NCI-H748 (cell line): ENCODE data around the gene LILRB5.
"Not testable (repeated sequence)": the region's sequence is repeated elsewhere in the genome, so short reads cannot be mapped to it uniquely, and the experiment has no call there.

Source experiments
- DNase-seq: peaks from one replicate; lab custom pipeline; 2025; ENCODE audit not compliant: unreplicated experiment; lab: John Stamatoyannopoulos, UW

The LILRB5 gene

GRCh38 chr19:54245936-54246335 lies 11.1 kb downstream of the LILRB5 start:
- no peak for DNase-seq

GRCh38 chr19:54243809-54244208 lies 13.3 kb downstream of the LILRB5 start:
- not testable (repeated sequence) for DNase-seq

GRCh38 chr19:54242646-54243045 lies 14.4 kb downstream of the LILRB5 start, which contains the start of gene LILRA6:
Gene LILRA6 (minus strand): TSS chr19:54242790.
- DNase-seq, result not testable (repeated sequence)

- not testable (repeated sequence) for DNase-seq
Observed at GRCh38 chr19:54242234-54242633, 14.8 kb downstream of the LILRB5 start.

- DNase-seq, result not testable (repeated sequence)
Observed at GRCh38 chr19:54240372-54241336, 16.4 kb downstream of the LILRB5 start.

- not testable (repeated sequence) for DNase-seq
Observed at GRCh38 chr19:54239491-54240371, 17.3 kb downstream of the LILRB5 start.

GRCh38 chr19:54233941-54234340 lies 23.1 kb downstream of the LILRB5 start:
- no peak for DNase-seq

- DNase-seq, result peak; percentile 49
Observed at GRCh38 chr19:54231077-54231931, 25.8 kb downstream of the LILRB5 start.

GRCh38 chr19:54230031-54230430 lies 27.0 kb downstream of the LILRB5 start:
- no peak for DNase-seq

GRCh38 chr19:54229146-54229545 lies 27.9 kb downstream of the LILRB5 start:
- DNase-seq, result no peak

- DNase-seq, result not testable (repeated sequence)
Observed at GRCh38 chr19:54224619-54225018, 32.5 kb downstream of the LILRB5 start.

- not testable (repeated sequence) for DNase-seq
Observed at GRCh38 chr19:54223937-54224281, 33.2 kb downstream of the LILRB5 start.

GRCh38 chr19:54223277-54223936 lies 33.7 kb downstream of the LILRB5 start:
- DNase-seq, result not testable (repeated sequence)

- DNase-seq, result not testable (repeated sequence)
Observed at GRCh38 chr19:54222474-54223276, 34.4 kb downstream of the LILRB5 start, which contains the start of gene LILRB3. Gene LILRB3 (minus strand): TSS chr19:54223007. CDS start chr19:54222976, 31 bp downstream.

GRCh38 chr19:54221947-54222346 lies 35.1 kb downstream of the LILRB5 start:
- DNase-seq, result not testable (repeated sequence)

- DNase-seq, result not testable (repeated sequence)
Observed at GRCh38 chr19:54219702-54220101, 37.4 kb downstream of the LILRB5 start.

GRCh38 chr19:54218960-54219661 lies 38.0 kb downstream of the LILRB5 start:
- no peak for DNase-seq

GRCh38 chr19:54218259-54218658 lies 38.8 kb downstream of the LILRB5 start:
- no peak for DNase-seq
